SK-N-SH treated with all-trans-retinoic acid at 6 μM for 48 hours (cell line): ENCODE data around the gene CASKIN1.

Source experiments
- ARNTL ChIP-seq: fragments of 450-650 bp; formaldehyde crosslinking; IDR thresholded peaks from 2 replicates; pipeline ENCODE4 v1.5.0; 2020; ENCODE audit warnings: low read depth, mild to moderate bottlenecking, moderate library complexity, borderline replicate concordance
- CSDC2 ChIP-seq: fragments of 250-450 bp; sonication (Bioruptor Pico); IDR thresholded peaks from 2 replicates; pipeline ENCODE4 v1.5.0; 2020; ENCODE audit warnings: mild to moderate bottlenecking, moderate library complexity
- ESRRG ChIP-seq: fragments of 250-450 bp; sonication (Bioruptor Pico); IDR thresholded peaks from 2 replicates; pipeline ENCODE4 v1.6.1; 2021; ENCODE audit warnings: mild to moderate bottlenecking
- PPARA ChIP-seq: fragments of 250-450 bp; sonication (Bioruptor Pico); IDR thresholded peaks from 2 replicates; pipeline ENCODE4 v1.5.0; 2020; ENCODE audit warnings: mild to moderate bottlenecking, borderline replicate concordance
- SNAI2 ChIP-seq: fragments of 250-450 bp; sonication (Bioruptor Pico); IDR thresholded peaks from 2 replicates; pipeline ENCODE4 v1.5.0; 2020; ENCODE audit warnings: mild to moderate bottlenecking, moderate library complexity
- ZNF565 ChIP-seq: fragments of 450-650 bp; formaldehyde crosslinking; conservative IDR thresholded peaks from 2 replicates; pipeline ENCODE4 v1.5.0; 2020; ENCODE audit warnings: low read depth, mild to moderate bottlenecking, moderate library complexity
- ZNF8 ChIP-seq: fragments of 450-650 bp; formaldehyde crosslinking; IDR thresholded peaks from 2 replicates; pipeline ENCODE4 v1.5.0; 2020; ENCODE audit warnings: mild to moderate bottlenecking, moderate library complexity
- TF ChIP-seq, protein P1 (sequence below): fragments of 250-450 bp; sonication (Bioruptor Pico); IDR thresholded peaks from 2 replicates; pipeline ENCODE4 v1.8.0; 2020; ENCODE audit warnings: mild to moderate bottlenecking, moderate library complexity, borderline replicate concordance
- TF ChIP-seq, protein P2 (sequence below): fragments of 250-450 bp; sonication (Bioruptor Pico); IDR thresholded peaks from 2 replicates; pipeline ENCODE4 v1.5.0; 2020; ENCODE audit warnings: mild to moderate bottlenecking, moderate library complexity
- TF ChIP-seq, protein P3 (sequence below): fragments of 250-450 bp; sonication (Bioruptor Pico); IDR thresholded peaks from 2 replicates; pipeline ENCODE4 v1.8.0; 2021; ENCODE audit warnings: low read depth, mild to moderate bottlenecking, moderate library complexity, borderline replicate concordance

DNA sequence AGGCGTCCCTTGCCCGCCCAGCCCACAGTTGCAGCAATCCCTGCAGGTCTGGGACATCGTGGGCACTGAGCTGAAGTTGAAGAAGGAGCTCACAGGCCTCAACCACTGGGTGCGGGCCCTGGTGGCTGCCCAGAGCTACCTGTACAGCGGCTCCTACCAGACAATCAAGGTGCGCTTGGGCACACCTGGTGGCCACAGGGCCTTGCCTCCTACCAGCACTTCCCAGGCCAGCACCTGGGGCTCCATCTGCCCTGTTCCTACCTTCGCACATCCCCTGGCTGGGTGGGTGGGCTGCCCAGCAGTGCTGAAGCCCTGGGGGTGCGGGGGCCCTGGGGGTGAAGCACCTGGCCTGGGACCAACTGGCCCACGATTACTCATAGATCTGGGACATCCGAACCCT, 21.0 kb downstream of the CASKIN1 start:
- TF ChIP-seq, protein P1, sequence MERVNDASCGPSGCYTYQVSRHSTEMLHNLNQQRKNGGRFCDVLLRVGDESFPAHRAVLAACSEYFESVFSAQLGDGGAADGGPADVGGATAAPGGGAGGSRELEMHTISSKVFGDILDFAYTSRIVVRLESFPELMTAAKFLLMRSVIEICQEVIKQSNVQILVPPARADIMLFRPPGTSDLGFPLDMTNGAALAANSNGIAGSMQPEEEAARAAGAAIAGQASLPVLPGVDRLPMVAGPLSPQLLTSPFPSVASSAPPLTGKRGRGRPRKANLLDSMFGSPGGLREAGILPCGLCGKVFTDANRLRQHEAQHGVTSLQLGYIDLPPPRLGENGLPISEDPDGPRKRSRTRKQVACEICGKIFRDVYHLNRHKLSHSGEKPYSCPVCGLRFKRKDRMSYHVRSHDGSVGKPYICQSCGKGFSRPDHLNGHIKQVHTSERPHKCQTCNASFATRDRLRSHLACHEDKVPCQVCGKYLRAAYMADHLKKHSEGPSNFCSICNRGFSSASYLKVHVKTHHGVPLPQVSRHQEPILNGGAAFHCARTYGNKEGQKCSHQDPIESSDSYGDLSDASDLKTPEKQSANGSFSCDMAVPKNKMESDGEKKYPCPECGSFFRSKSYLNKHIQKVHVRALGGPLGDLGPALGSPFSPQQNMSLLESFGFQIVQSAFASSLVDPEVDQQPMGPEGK (CRISPR knock-in tag) = no peak
- TF ChIP-seq CSDC2 (no peak), ARNTL (CRISPR knock-in tag) (no peak), ESRRG (CRISPR knock-in tag) (no peak), ZNF565 (CRISPR knock-in tag) (no peak), SNAI2 (CRISPR knock-in tag) (no peak), PPARA (CRISPR knock-in tag) (no peak), ZNF8 (CRISPR knock-in tag) (no peak)
- TF ChIP-seq, protein P2, sequence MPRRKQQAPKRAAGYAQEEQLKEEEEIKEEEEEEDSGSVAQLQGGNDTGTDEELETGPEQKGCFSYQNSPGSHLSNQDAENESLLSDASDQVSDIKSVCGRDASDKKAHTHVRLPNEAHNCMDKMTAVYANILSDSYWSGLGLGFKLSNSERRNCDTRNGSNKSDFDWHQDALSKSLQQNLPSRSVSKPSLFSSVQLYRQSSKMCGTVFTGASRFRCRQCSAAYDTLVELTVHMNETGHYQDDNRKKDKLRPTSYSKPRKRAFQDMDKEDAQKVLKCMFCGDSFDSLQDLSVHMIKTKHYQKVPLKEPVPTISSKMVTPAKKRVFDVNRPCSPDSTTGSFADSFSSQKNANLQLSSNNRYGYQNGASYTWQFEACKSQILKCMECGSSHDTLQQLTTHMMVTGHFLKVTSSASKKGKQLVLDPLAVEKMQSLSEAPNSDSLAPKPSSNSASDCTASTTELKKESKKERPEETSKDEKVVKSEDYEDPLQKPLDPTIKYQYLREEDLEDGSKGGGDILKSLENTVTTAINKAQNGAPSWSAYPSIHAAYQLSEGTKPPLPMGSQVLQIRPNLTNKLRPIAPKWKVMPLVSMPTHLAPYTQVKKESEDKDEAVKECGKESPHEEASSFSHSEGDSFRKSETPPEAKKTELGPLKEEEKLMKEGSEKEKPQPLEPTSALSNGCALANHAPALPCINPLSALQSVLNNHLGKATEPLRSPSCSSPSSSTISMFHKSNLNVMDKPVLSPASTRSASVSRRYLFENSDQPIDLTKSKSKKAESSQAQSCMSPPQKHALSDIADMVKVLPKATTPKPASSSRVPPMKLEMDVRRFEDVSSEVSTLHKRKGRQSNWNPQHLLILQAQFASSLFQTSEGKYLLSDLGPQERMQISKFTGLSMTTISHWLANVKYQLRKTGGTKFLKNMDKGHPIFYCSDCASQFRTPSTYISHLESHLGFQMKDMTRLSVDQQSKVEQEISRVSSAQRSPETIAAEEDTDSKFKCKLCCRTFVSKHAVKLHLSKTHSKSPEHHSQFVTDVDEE (CRISPR knock-in tag) = no peak
- TF ChIP-seq, protein P3, sequence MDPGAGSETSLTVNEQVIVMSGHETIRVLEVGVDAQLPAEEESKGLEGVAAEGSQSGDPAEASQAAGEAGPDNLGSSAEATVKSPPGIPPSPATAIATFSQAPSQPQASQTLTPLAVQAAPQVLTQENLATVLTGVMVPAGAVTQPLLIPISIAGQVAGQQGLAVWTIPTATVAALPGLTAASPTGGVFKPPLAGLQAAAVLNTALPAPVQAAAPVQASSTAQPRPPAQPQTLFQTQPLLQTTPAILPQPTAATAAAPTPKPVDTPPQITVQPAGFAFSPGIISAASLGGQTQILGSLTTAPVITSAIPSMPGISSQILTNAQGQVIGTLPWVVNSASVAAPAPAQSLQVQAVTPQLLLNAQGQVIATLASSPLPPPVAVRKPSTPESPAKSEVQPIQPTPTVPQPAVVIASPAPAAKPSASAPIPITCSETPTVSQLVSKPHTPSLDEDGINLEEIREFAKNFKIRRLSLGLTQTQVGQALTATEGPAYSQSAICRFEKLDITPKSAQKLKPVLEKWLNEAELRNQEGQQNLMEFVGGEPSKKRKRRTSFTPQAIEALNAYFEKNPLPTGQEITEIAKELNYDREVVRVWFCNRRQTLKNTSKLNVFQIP (CRISPR knock-in tag) = no peak
